Activated naive CD4-positive, alpha-beta T cell (primary cell): Measurements from ENCODE around the gene MTFR2.

Source experiments
- DNase-seq, 4 experiments: peaks; one replicate each; lab custom pipeline; 2025; lab: John Stamatoyannopoulos, UW

Gene MTFR2

GRCh38 chr6:136184738-136185137 is 65.4 kb downstream of the MTFR2 start:
- no peak for DNase-seq

GRCh38 chr6:136181861-136182260 is 68.2 kb downstream of the MTFR2 start:
- DNase-seq, result no peak

- no peak for DNase-seq
These were observed 68.6 kb downstream of the MTFR2 start for GRCh38 chr6:136181512-136181833.
